Measurements from ENCODE around the gene AKR1E2.

Gene AKR1E2

DNA sequence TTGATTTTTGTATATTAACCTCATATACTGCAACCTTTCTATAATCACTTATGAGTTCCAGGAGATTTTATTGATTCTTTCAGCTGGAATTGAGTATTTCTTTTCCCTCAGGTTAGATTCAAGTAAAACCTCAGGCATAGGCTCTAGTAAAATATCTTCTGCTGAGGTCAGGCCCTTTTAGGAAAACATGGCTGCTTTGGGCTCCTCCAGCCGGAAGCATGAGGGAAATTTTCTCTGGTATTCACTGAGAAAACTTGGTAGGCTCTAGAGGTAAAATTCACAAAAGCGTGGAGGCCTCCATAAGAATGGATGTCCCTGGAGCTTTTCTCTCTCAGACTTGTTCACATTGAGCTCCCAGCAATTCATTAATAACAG, 56.7 kb downstream of the AKR1E2 start:
- H3K27ac ChIP-seq (ENCODE audit: low read depth, low read length): no peak overlapping the region
- no peaks in the 10 kb centered on the region for H3K9me3 ChIP-seq (ENCODE audit: insufficient read depth, low read length)
- no peaks in the 10 kb centered on the region for H3K36me3 ChIP-seq (ENCODE audit: low read length)
- H3K4me2 ChIP-seq (ENCODE audit: low read depth, low read length, poor library complexity, severe bottlenecking): no peak overlapping the region
- no peaks in the 10 kb centered on the region for H4K20me1 ChIP-seq (ENCODE audit: low read depth, low read length)
- H3K9me2 ChIP-seq (replicated peaks; ENCODE audit: insufficient read depth, low read length): no peaks in the 10 kb centered on the region
- no peak overlapping the region for H3K9ac ChIP-seq (ENCODE audit: low read length)
- no peak overlapping the region for H3K4me3 ChIP-seq (ENCODE audit: insufficient read depth, low read length, poor library complexity, severe bottlenecking)
- H2AFZ ChIP-seq (ENCODE audit: low read depth, low read length, severe bottlenecking): no peak overlapping the region
- no peaks in the 10 kb centered on the region for H3K79me2 ChIP-seq (ENCODE audit: insufficient read depth, low read length)
- H3F3A ChIP-seq (ENCODE audit: insufficient read depth): no peaks in the 10 kb centered on the region
- TF ChIP-seq CTCF (IDR thresholded peaks at IDR 0.05; ENCODE audit: insufficient read depth, low read length, poor library complexity, severe bottlenecking) (no peak), EZH2phosphoT487 (conservative IDR thresholded peaks at IDR 0.05; ENCODE audit: low read length) (no peak)
- H3K27me3 ChIP-seq (ENCODE audit: low read length): no peaks in the 10 kb centered on the region; the same call in 1 of the 2 replicates

DNA sequence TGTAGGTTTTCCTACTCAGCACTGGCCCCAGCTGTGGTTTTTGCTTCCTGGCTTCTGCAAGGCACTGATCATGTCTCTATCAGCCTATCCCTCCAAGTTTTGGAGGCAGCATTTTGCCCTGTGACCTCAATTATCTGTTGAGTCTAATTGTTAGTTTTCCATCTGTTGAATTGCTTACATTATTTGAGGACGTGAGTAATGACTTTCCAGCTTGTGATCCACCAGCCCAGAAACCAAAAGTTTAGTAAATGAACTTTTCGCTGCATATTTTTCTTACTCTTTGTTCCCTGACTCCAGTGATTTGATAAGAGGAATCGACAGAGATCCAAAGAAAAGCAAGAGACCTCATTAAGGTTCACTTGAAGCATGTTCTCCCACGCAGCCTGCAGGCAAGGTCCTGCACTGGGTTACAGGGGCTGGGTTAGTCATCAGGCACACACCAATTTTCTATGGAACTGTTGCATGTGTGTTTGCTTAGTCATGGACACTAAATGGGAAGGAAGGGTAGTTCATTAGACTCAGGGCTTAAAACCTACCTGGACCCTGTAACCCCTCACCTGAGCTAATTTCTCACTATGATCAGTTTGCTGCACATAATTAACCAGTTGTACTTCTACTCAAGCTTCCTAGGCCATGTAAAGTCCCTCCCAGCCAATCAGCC, 57.2 kb downstream of the AKR1E2 start:
- no peak overlapping the region for H3K4me3 ChIP-seq (ENCODE audit: insufficient read depth, low read length, poor library complexity, severe bottlenecking)
- H3K36me3 ChIP-seq (ENCODE audit: low read length): no peaks in the 10 kb centered on the region
- no peaks in the 10 kb centered on the region for H3K79me2 ChIP-seq (ENCODE audit: insufficient read depth, low read length)
- H3F3A ChIP-seq (ENCODE audit: insufficient read depth): no peaks in the 10 kb centered on the region
- TF ChIP-seq CTCF (IDR thresholded peaks at IDR 0.05; ENCODE audit: insufficient read depth, low read length, poor library complexity, severe bottlenecking) (no peak), EZH2phosphoT487 (conservative IDR thresholded peaks at IDR 0.05; ENCODE audit: low read length) (no peak)
- H3K9ac ChIP-seq (ENCODE audit: low read length): no peak overlapping the region
- H4K20me1 ChIP-seq (ENCODE audit: low read depth, low read length): no peaks in the 10 kb centered on the region
- no peaks in the 10 kb centered on the region for H3K9me3 ChIP-seq (ENCODE audit: insufficient read depth, low read length)
- no peak overlapping the region for H2AFZ ChIP-seq (ENCODE audit: low read depth, low read length, severe bottlenecking)
- no peak overlapping the region for H3K27ac ChIP-seq (ENCODE audit: low read depth, low read length)
- no peaks in the 10 kb centered on the region for H3K9me2 ChIP-seq (replicated peaks; ENCODE audit: insufficient read depth, low read length)
- H3K27me3 ChIP-seq (ENCODE audit: low read length): no peaks in the 10 kb centered on the region; the same call in 1 of the 2 replicates
- H3K4me2 ChIP-seq (ENCODE audit: low read depth, low read length, poor library complexity, severe bottlenecking): no peak overlapping the region

GRCh38 chr10:4885162-4885561, 59.2 kb downstream of the AKR1E2 start:
- no peaks in the 10 kb centered on the region for H3K79me2 ChIP-seq (ENCODE audit: insufficient read depth, low read length)
- H3K9ac ChIP-seq (ENCODE audit: low read length): no peak overlapping the region
- no peaks in the 10 kb centered on the region for H3K36me3 ChIP-seq (ENCODE audit: low read length)
- no peak overlapping the region for H3K27ac ChIP-seq (ENCODE audit: low read depth, low read length)
- no peaks in the 10 kb centered on the region for H3K9me2 ChIP-seq (replicated peaks; ENCODE audit: insufficient read depth, low read length)
- H2AFZ ChIP-seq (ENCODE audit: low read depth, low read length, severe bottlenecking): no peak overlapping the region
- no peak overlapping the region for H3K4me3 ChIP-seq (ENCODE audit: insufficient read depth, low read length, poor library complexity, severe bottlenecking)
- no peaks in the 10 kb centered on the region for H3K9me3 ChIP-seq (ENCODE audit: insufficient read depth, low read length)
- no peaks in the 10 kb centered on the region; the same call in 1 of the 2 replicates for H3K27me3 ChIP-seq (ENCODE audit: low read length)
- H3K4me2 ChIP-seq (ENCODE audit: low read depth, low read length, poor library complexity, severe bottlenecking): no peak overlapping the region
- no peaks in the 10 kb centered on the region for H4K20me1 ChIP-seq (ENCODE audit: low read depth, low read length)
- H3F3A ChIP-seq (ENCODE audit: insufficient read depth): no peaks in the 10 kb centered on the region
- no peak for TF ChIP-seq EZH2phosphoT487 (conservative IDR thresholded peaks at IDR 0.05; ENCODE audit: low read length)
- TF ChIP-seq CTCF (IDR thresholded peaks at IDR 0.05; ENCODE audit: insufficient read depth, low read length, poor library complexity, severe bottlenecking): no peak

All from SU-DHL-6 (cell line).